ENCODE measurements around the gene PAX2. TPM values are rescaled to one million over a fixed set of nuclear protein-coding genes. Genes with fewer than 3 reads are reported as not detected.

PAX2 gene
- polyA plus RNA-seq, 2 donors = not detected

DNA sequence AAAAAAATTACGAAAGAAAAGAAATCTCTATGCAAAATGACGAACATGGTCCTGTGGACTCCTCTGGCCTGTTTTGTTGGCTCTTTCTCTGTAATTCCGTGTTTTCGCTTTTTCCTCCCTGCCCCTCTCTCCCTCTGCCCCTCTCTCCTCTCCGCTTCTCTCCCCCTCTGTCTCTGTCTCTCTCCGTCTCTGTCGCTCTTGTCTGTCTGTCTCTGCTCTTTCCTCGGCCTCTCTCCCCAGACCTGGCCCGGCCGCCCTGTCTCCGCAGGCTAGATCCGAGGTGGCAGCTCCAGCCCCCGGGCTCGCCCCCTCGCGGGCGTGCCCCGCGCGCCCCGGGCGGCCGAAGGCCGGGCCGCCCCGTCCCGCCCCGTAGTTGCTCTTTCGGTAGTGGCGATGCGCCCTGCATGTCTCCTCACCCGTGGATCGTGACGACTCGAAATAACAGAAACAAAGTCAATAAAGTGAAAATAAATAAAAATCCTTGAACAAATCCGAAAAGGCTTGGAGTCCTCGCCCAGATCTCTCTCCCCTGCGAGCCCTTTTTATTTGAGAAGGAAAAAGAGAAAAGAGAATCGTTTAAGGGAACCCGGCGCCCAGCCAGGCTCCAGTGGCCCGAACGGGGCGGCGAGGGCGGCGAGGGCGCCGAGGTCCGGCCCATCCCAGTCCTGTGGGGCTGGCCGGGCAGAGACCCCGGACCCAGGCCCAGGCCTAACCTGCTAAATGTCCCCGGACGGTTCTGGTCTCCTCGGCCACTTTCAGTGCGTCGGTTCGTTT lies 83.9 kb downstream of the PAX2 start:
- Histone ChIP-seq H3K4me1 (ENCODE audit: control insufficient read depth in 2 of 2, insufficient read depth in 2 of 2, low read length in 1 of 2) (peaks cover 6 to 16% of the 10 kb centered on the region in 2 donors), H3K4me3 (ENCODE audit: low read depth in 1 of 2, low read length in 2 of 2) (peak overlapping the region in 1 of 2 donors; percentile 43), H3K27me3 (ENCODE audit: control insufficient read depth in 1 of 2, insufficient read depth in 2 of 2, low read length in 2 of 2) (peaks cover 4 to 44% of the 10 kb centered on the region in 2 donors), H3K9me3 (ENCODE audit: control insufficient read depth in 2 of 2, insufficient read depth in 1 of 2, low read depth in 1 of 2, low read length in 1 of 2) (peaks cover 0 to 3% of the 10 kb centered on the region in 2 donors), H3K27ac (ENCODE audit: low read depth in 2 of 2, low read length in 1 of 2) (no peak overlapping the region), H3K36me3 (ENCODE audit: control insufficient read depth in 2 of 2, insufficient read depth in 2 of 2, low read length in 1 of 2) (no peaks in the 10 kb centered on the region)
- 5% methylated on average over 58 of the region's 58 CpGs for WGBS, 2 donors

DNA sequence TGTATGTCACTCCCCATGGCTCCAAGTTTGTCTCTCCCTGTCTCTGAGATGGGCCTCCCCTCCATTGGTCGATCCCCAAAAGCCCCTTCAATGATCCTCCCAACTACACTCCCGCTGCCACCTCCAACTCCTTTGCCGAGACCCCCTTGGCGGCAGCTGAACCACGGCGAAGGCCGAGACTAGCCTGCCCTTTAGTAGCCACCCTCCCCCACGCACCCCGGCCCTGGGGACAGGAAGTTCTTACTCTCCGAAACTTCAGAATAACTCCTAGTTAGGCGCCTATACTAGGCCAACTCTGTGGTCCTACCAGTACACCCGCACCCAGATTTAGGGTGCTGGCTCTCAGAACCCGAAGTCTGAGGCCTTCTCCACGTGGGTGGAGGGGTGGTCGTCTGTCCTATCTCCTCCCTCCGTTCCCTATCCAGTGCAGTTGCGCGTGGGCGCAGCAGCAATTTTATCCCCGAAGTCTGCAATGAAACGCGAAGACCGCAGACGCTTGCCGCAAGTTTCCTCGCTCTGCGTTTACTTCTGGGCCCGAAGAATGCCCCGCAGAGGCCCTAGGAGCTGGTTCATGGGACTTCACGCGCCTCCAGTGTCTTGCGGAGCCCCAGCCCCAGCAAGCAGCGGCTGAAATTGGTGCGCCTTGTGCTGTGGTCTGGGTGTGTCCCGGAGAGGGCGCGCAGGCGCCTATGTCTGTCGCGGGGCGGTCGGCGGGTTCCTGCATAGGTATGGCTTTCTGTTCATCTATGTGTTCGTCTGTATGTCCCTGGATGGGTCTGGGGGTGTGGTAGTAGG lies 84.7 kb downstream of the PAX2 start:
- Histone ChIP-seq H3K27ac (ENCODE audit: low read depth in 2 of 2, low read length in 1 of 2) (no peak overlapping the region), H3K4me3 (ENCODE audit: low read depth in 1 of 2, low read length in 2 of 2) (no peak overlapping the region), H3K36me3 (ENCODE audit: control insufficient read depth in 2 of 2, insufficient read depth in 2 of 2, low read length in 1 of 2) (no peaks in the 10 kb centered on the region), H3K4me1 (ENCODE audit: control insufficient read depth in 2 of 2, insufficient read depth in 2 of 2, low read length in 1 of 2) (peaks cover 6 to 16% of the 10 kb centered on the region in 2 donors), H3K9me3 (ENCODE audit: control insufficient read depth in 2 of 2, insufficient read depth in 1 of 2, low read depth in 1 of 2, low read length in 1 of 2) (no peaks in the 10 kb centered on the region), H3K27me3 (ENCODE audit: control insufficient read depth in 1 of 2, insufficient read depth in 2 of 2, low read length in 2 of 2) (peaks cover 7 to 43% of the 10 kb centered on the region in 2 donors)
- 12 to 13% methylated on average over 44 of the region's 44 CpGs for WGBS, 2 donors

GRCh38 chr10:100830728-100831111 lies 85.3 kb downstream of the PAX2 start:
- H3K27me3 ChIP-seq (ENCODE audit: control insufficient read depth in 1 of 2, insufficient read depth in 2 of 2, low read length in 2 of 2) = peaks cover 8 to 40% of the 10 kb centered on the region in 2 donors
- no peaks in the 10 kb centered on the region for H3K36me3 ChIP-seq (ENCODE audit: control insufficient read depth in 2 of 2, insufficient read depth in 2 of 2, low read length in 1 of 2)
- H3K9me3 ChIP-seq (ENCODE audit: control insufficient read depth in 2 of 2, insufficient read depth in 1 of 2, low read depth in 1 of 2, low read length in 1 of 2) = no peaks in the 10 kb centered on the region
- 5 to 26% methylated on average over 1 of the region's 1 CpG for WGBS, 2 donors
- no peak overlapping the region for H3K4me3 ChIP-seq (ENCODE audit: low read depth in 1 of 2, low read length in 2 of 2)
- H3K27ac ChIP-seq (ENCODE audit: low read depth in 2 of 2, low read length in 1 of 2) = no peak overlapping the region
- H3K4me1 ChIP-seq (ENCODE audit: control insufficient read depth in 2 of 2, insufficient read depth in 2 of 2, low read length in 1 of 2) = peaks cover 6 to 16% of the 10 kb centered on the region in 2 donors

DNA sequence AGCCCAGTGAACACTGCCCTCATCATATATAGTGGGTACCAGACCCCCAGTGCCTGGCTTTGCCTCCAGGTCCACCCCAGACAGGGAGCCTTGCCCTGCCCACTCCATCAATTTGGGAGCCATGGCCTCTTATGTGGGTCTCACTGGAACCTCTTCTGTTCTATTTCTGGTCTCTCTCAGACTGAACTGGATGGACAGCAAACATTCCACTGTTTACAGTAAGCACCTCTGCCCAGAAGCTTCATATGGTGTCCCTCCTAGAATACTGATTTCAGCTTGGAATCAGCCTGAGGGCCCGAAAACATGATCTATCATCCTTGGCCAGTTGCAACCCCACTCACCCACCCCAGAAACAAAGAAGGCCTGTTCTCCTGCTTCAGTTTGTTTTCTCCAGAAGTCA lies 86.4 kb downstream of the PAX2 start:
- 80 to 86% methylated on average over 1 of the region's 1 CpG for WGBS, 2 donors
- H3K36me3 ChIP-seq (ENCODE audit: control insufficient read depth in 2 of 2, insufficient read depth in 2 of 2, low read length in 1 of 2) = no peaks in the 10 kb centered on the region
- H3K27me3 ChIP-seq (ENCODE audit: control insufficient read depth in 1 of 2, insufficient read depth in 2 of 2, low read length in 2 of 2) = peaks cover 8 to 34% of the 10 kb centered on the region in 2 donors
- H3K9me3 ChIP-seq (ENCODE audit: control insufficient read depth in 2 of 2, insufficient read depth in 1 of 2, low read depth in 1 of 2, low read length in 1 of 2) = no peaks in the 10 kb centered on the region
- no peak overlapping the region for H3K27ac ChIP-seq (ENCODE audit: low read depth in 2 of 2, low read length in 1 of 2)
- H3K4me3 ChIP-seq (ENCODE audit: low read depth in 1 of 2, low read length in 2 of 2) = no peak overlapping the region
- peaks cover 6 to 13% of the 10 kb centered on the region in 2 donors for H3K4me1 ChIP-seq (ENCODE audit: control insufficient read depth in 2 of 2, insufficient read depth in 2 of 2, low read length in 1 of 2)

- no peak overlapping the region for H3K4me3 ChIP-seq (ENCODE audit: low read depth in 1 of 2, low read length in 2 of 2)
- peaks cover 2 to 8% of the 10 kb centered on the region in 2 donors for H3K27me3 ChIP-seq (ENCODE audit: control insufficient read depth in 1 of 2, insufficient read depth in 2 of 2, low read length in 2 of 2)
- no peaks in the 10 kb centered on the region for H3K4me1 ChIP-seq (ENCODE audit: control insufficient read depth in 2 of 2, insufficient read depth in 2 of 2, low read length in 1 of 2)
- no peaks in the 10 kb centered on the region for H3K9me3 ChIP-seq (ENCODE audit: control insufficient read depth in 2 of 2, insufficient read depth in 1 of 2, low read depth in 1 of 2, low read length in 1 of 2)
- no peaks in the 10 kb centered on the region for H3K36me3 ChIP-seq (ENCODE audit: control insufficient read depth in 2 of 2, insufficient read depth in 2 of 2, low read length in 1 of 2)
- 89 to 93% methylated on average over 7 of the region's 7 CpGs for WGBS, 2 donors
- no peak overlapping the region for H3K27ac ChIP-seq (ENCODE audit: low read depth in 2 of 2, low read length in 1 of 2)
These were observed 90.4 kb downstream of the PAX2 start for GRCh38 chr10:100835810-100836209.

DNA sequence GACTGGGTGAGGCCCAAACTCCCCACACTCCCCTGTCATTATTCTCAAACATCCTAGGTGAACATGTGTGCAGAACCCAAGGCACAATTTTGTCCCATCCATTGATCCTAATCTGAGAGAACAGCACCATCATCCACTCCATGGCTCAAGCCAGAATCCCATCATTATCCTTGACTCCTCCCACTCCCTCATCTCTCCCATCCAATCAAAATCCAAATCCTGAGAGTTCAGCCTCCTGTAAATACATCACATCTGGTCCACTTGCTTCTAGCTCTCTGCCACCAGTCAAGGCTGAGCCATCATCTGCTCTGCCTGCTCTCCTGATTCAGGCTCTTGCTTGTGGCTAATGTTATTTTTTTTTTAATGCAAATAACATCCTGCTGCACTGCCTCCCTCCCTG lies 91.5 kb downstream of the PAX2 start:
- H3K27ac ChIP-seq (ENCODE audit: low read depth in 2 of 2, low read length in 1 of 2) = no peak overlapping the region
- H3K4me3 ChIP-seq (ENCODE audit: low read depth in 1 of 2, low read length in 2 of 2) = no peak overlapping the region
- H3K4me1 ChIP-seq (ENCODE audit: control insufficient read depth in 2 of 2, insufficient read depth in 2 of 2, low read length in 1 of 2) = no peaks in the 10 kb centered on the region
- no peaks in the 10 kb centered on the region for H3K36me3 ChIP-seq (ENCODE audit: control insufficient read depth in 2 of 2, insufficient read depth in 2 of 2, low read length in 1 of 2)
- H3K27me3 ChIP-seq (ENCODE audit: control insufficient read depth in 1 of 2, insufficient read depth in 2 of 2, low read length in 2 of 2) = peaks cover 0 to 8% of the 10 kb centered on the region in 2 donors
- no peaks in the 10 kb centered on the region for H3K9me3 ChIP-seq (ENCODE audit: control insufficient read depth in 2 of 2, insufficient read depth in 1 of 2, low read depth in 1 of 2, low read length in 1 of 2)

GRCh38 chr10:100837300-100837699 lies 91.9 kb downstream of the PAX2 start:
- H3K27ac ChIP-seq (ENCODE audit: low read depth in 2 of 2, low read length in 1 of 2) = no peak overlapping the region
- H3K4me3 ChIP-seq (ENCODE audit: low read depth in 1 of 2, low read length in 2 of 2) = no peak overlapping the region
- no peaks in the 10 kb centered on the region for H3K4me1 ChIP-seq (ENCODE audit: control insufficient read depth in 2 of 2, insufficient read depth in 2 of 2, low read length in 1 of 2)
- H3K9me3 ChIP-seq (ENCODE audit: control insufficient read depth in 2 of 2, insufficient read depth in 1 of 2, low read depth in 1 of 2, low read length in 1 of 2) = no peaks in the 10 kb centered on the region
- peaks cover 0 to 8% of the 10 kb centered on the region in 2 donors for H3K27me3 ChIP-seq (ENCODE audit: control insufficient read depth in 1 of 2, insufficient read depth in 2 of 2, low read length in 2 of 2)
- no peaks in the 10 kb centered on the region for H3K36me3 ChIP-seq (ENCODE audit: control insufficient read depth in 2 of 2, insufficient read depth in 2 of 2, low read length in 1 of 2)
- 51 to 61% methylated on average over 3 of the region's 3 CpGs for WGBS, 2 donors

DNA sequence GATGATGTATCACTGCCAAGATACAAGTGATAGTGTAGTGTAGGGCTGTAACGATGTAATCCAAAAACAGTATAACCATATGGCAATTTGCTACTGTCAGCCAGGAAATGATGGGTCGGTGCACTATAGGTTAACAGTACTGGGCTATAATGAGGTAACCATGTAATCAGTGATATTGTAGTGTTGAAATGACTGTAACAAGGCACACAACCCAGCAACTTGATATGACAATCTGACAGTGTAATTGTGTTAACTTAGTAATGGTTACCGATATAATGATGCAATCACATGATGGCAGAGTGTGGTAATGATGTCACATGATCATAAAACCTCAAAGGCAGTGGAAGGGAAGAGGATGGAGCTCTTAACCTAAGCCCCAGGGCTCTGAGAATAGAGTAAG lies 93.6 kb downstream of the PAX2 start:
- Histone ChIP-seq H3K27me3 (ENCODE audit: control insufficient read depth in 1 of 2, insufficient read depth in 2 of 2, low read length in 2 of 2) (peaks cover 0 to 8% of the 10 kb centered on the region in 2 donors), H3K27ac (ENCODE audit: low read depth in 2 of 2, low read length in 1 of 2) (no peak overlapping the region), H3K36me3 (ENCODE audit: control insufficient read depth in 2 of 2, insufficient read depth in 2 of 2, low read length in 1 of 2) (no peaks in the 10 kb centered on the region), H3K4me1 (ENCODE audit: control insufficient read depth in 2 of 2, insufficient read depth in 2 of 2, low read length in 1 of 2) (no peaks in the 10 kb centered on the region), H3K9me3 (ENCODE audit: control insufficient read depth in 2 of 2, insufficient read depth in 1 of 2, low read depth in 1 of 2, low read length in 1 of 2) (no peaks in the 10 kb centered on the region), H3K4me3 (ENCODE audit: low read depth in 1 of 2, low read length in 2 of 2) (no peak overlapping the region)
- WGBS, 2 donors = 74 to 79% methylated on average over 3 of the region's 3 CpGs

DNA sequence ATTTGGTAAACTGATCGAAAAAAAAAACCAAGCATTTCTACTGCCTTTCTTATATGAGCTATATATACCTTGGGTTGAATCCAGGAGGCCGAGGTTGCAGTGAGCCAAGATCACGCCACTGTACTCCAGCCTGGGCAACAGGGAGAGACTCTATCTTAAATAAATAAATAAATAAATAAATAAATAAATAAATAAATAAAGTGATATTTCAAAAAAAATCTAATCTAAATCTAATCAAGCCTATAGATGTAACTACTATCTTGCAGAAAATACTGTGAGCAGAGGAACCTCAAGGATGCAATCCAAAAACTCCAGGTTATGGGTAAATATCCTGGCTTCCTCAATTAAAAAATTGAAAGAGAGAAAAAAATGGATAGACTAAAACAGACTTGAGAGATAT lies 96.1 kb downstream of the PAX2 start:
- Histone ChIP-seq H3K27ac (ENCODE audit: low read depth in 2 of 2, low read length in 1 of 2) (no peak overlapping the region), H3K27me3 (ENCODE audit: control insufficient read depth in 1 of 2, insufficient read depth in 2 of 2, low read length in 2 of 2) (peaks cover 0 to 3% of the 10 kb centered on the region in 2 donors), H3K9me3 (ENCODE audit: control insufficient read depth in 2 of 2, insufficient read depth in 1 of 2, low read depth in 1 of 2, low read length in 1 of 2) (no peaks in the 10 kb centered on the region), H3K4me1 (ENCODE audit: control insufficient read depth in 2 of 2, insufficient read depth in 2 of 2, low read length in 1 of 2) (no peaks in the 10 kb centered on the region), H3K36me3 (ENCODE audit: control insufficient read depth in 2 of 2, insufficient read depth in 2 of 2, low read length in 1 of 2) (no peaks in the 10 kb centered on the region), H3K4me3 (ENCODE audit: low read depth in 1 of 2, low read length in 2 of 2) (no peak overlapping the region)
- 89 to 90% methylated on average over 3 of the region's 3 CpGs for WGBS, 2 donors
